Suprapubic skin (tissue), 4 donors: ENCODE measurements around the gene ASNSD1.

Experiments
- EP300 ChIP-seq: sonication (generic); formaldehyde crosslinking; IDR thresholded peaks from one replicate; pipeline ENCODE4 v1.6.1; 2017; ENCODE audit warnings: antibody characterized with exemption
- POLR2A ChIP-seq, 2 donors: fragments of 450-650 bp; IDR thresholded peaks; one replicate each; pipeline ENCODE4 v1.6.1; 2017; ENCODE audit warnings: antibody characterized with exemption in 2 of 2, mild to moderate bottlenecking in 2 of 2, moderate library complexity in 2 of 2
- POLR2AphosphoS5 ChIP-seq, 3 donors: sonication (generic); formaldehyde crosslinking; IDR thresholded peaks; one replicate each; pipeline ENCODE4 v1.6.1; 2017; ENCODE audit warnings: antibody characterized with exemption in 3 of 3
- TF ChIP-seq, protein P1 (sequence below), 2 donors: fragments of 200-600 bp in 1 of 2; fragments of 450-650 bp in 1 of 2; sonication (generic) in 1 of 2; IDR thresholded peaks; one replicate each; pipeline ENCODE4 v1.5.1; 2016 to 2019; ENCODE audit warnings: antibody characterized with exemption in 2 of 2, mild to moderate bottlenecking in 1 of 2, moderate library complexity in 1 of 2

DNA sequence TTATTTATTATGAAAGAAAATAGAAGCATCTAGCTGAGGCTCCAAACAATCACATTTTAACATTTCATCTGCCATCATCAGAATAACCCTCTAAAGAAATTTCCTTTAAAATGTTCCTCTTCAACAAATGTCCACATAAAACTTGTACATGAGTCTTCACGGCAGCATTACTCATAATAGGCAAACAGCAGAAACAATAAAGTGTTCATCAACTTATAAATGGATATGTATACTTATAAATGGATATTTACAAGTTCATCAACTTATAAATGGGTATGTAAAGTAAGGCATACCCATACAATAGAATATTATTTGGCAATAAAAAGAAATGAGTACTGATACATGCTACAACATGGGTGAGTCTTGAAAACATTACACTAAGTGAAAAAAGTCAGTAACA, 33.5 kb upstream of the ASNSD1 start:
- TF ChIP-seq, protein P1, sequence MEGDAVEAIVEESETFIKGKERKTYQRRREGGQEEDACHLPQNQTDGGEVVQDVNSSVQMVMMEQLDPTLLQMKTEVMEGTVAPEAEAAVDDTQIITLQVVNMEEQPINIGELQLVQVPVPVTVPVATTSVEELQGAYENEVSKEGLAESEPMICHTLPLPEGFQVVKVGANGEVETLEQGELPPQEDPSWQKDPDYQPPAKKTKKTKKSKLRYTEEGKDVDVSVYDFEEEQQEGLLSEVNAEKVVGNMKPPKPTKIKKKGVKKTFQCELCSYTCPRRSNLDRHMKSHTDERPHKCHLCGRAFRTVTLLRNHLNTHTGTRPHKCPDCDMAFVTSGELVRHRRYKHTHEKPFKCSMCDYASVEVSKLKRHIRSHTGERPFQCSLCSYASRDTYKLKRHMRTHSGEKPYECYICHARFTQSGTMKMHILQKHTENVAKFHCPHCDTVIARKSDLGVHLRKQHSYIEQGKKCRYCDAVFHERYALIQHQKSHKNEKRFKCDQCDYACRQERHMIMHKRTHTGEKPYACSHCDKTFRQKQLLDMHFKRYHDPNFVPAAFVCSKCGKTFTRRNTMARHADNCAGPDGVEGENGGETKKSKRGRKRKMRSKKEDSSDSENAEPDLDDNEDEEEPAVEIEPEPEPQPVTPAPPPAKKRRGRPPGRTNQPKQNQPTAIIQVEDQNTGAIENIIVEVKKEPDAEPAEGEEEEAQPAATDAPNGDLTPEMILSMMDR (IDR thresholded peaks at IDR 0.05): no peak
- TF ChIP-seq POLR2AphosphoS5 (IDR thresholded peaks at IDR 0.05): no peak
- TF ChIP-seq EP300: no peak
- TF ChIP-seq POLR2A (IDR thresholded peaks at IDR 0.05): no peak
